ENCODE results near the gene FKBP7. TPM values are rescaled to one million over a fixed set of nuclear protein-coding genes. Genes with fewer than 3 reads are reported as not detected.

The FKBP7 gene
- total RNA-seq, 5 donors from 2014 or later (not counting 1 experiment from before 2014, with no cell fraction given): 0.44 to 2.5 (median 1.4) TPM; not detected in 1

DNA sequence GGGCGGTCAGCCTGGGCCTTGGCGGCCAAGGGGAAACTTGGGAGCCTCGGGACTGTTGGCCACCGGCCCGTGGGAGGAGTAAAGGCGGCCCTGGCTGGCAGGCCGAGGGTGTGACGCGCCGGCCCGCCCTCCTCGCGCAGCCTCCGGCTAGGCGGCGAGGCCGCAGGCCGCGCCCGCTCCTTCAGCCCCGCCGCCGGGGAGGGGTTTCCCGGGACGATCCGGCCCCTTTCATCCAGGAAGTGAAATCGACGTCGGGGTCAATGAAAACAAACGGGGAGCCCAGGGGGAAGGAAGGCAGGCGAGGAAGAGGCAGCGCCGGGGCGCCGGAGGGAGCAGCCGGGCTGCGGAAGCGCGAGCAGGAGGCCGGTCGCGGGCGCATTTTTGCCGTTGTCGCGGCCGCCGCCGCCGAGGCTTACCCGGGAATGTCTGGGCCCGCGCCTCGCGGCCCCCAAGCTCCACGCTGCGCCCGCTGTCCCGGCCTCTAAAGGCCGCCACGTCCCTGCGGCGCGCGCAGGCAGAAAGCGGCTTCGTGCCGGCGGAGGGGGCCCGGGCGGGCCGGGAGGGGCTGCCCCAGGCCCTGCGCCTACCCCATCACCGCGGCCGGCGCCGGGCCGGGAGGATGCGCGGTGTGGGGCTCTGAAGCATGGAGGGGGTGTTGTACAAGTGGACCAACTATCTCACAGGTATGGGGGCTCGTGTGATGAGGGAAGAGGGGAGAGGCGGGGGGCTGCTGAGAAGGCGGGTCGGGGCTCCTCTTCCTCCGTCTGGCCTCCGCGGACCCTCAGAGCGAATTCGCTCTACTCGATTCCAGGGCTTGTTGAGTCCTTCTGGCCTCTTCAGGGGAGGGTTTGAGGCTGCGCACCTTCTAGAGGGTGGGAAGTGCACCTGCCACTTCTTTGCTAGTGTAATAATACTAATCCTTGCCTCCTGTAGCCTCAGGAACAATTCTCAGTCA is 2.1 kb upstream of the FKBP7 start, which contains the start of gene PLEKHA3:
Gene PLEKHA3, plus strand, starts transcription at position 231 of the 955 bp plus-strand sequence. Its CDS starts 413 bp downstream, at position 644.
- ChIA-PET CTCF (interaction anchor here in 1 of 2 donors (1.2 kb wide), 1 partner anchor 82 kb away, joined by 3 read pairs; no protein-coding TSS in a partner anchor), POLR2A (no interaction called here)
- under 1% methylated on average over 78 of the region's 92 CpGs for WGBS (ENCODE audit: insufficient coverage)
- no peaks in the 10 kb centered on the region for H3K9me3 Mint-ChIP-seq
- H3K27me3 Mint-ChIP-seq: no peaks in the 10 kb centered on the region
- peak; percentile 56 to 65 (median 61) for ATAC-seq (replicated peaks in 1 of 4)
- Histone ChIP-seq H3K4me3 (ENCODE audit: control insufficient read depth in 1 of 2, extremely low read depth in 1 of 2, low read length in 1 of 2) (peak within 1 kb of the TSS; percentile 78 to 80), H3K9me3 (no peaks in the 10 kb centered on the region), H3K36me3 (ENCODE audit: control insufficient read depth in 2 of 2, extremely low read depth in 1 of 2, insufficient read depth in 1 of 2, low read length in 1 of 2) (no peaks in the 10 kb centered on the region), H3K27me3 (replicated peaks in 1 of 2; ENCODE audit: control insufficient read depth in 2 of 2, extremely low read depth in 1 of 2, insufficient read depth in 2 of 2, low read length in 1 of 2) (no peaks in the 10 kb centered on the region), H3K27ac (ENCODE audit: low read length) (peak within 1 kb of the TSS; percentile 92), H3K4me1 (ENCODE audit: control insufficient read depth in 1 of 2, extremely low read depth in 1 of 2, insufficient read depth in 2 of 2, low read length in 2 of 2) (peaks cover 24 to 43% of the 10 kb centered on the region in 2 experiments)
- peaks cover 3% of the 10 kb centered on the region for H3K36me3 Mint-ChIP-seq
- peak; percentile 35 to 84 (median 60) for DNase-seq
- H3K4me1 Mint-ChIP-seq: peaks cover 53 to 63% (median 53%) of the 10 kb centered on the region in 3 donors
- H3K4me3 Mint-ChIP-seq: peak within 1 kb of the TSS; percentile 96 to 98 (median 98)
- H3K27ac Mint-ChIP-seq: peak within 1 kb of the TSS; percentile 98 to 99

DNA sequence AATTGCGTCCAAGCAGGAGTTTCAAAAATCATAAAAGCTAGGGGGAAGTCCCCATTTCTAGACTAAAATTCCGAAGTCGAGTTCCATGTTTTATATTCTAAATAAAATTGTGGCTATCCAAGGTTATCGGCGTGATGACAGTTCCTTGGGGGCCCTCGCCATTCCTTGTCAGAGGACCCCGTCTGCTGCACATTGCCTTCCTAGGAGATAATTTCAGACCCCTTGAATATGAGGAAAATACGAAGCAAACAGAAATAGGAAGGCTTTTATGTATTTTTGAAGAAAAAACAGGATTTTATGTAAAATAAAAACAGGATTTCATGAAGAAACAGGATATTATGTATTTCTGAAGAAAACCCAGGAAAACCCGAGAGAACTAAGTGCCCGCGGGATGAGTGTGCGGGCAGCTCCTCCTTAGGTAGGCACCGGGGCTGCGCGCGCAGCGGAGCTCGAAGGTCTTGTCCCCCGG is 1.4 kb upstream of the FKBP7 start:
- DNase-seq (no peak), ATAC-seq (replicated peaks in 1 of 4) (no peak)
- peak overlapping the region; percentile 96 to 98 (median 98) for H3K4me3 Mint-ChIP-seq
- H3K27ac Mint-ChIP-seq: peak overlapping the region; percentile 98 to 99
- Histone ChIP-seq H3K9me3 (no peaks in the 10 kb centered on the region), H3K4me3 (ENCODE audit: control insufficient read depth in 1 of 2, extremely low read depth in 1 of 2, low read length in 1 of 2) (peak overlapping the region; percentile 50 to 51), H3K36me3 (ENCODE audit: control insufficient read depth in 2 of 2, extremely low read depth in 1 of 2, insufficient read depth in 1 of 2, low read length in 1 of 2) (no peaks in the 10 kb centered on the region), H3K27ac (ENCODE audit: low read length) (peak overlapping the region; percentile 92), H3K27me3 (replicated peaks in 1 of 2; ENCODE audit: control insufficient read depth in 2 of 2, extremely low read depth in 1 of 2, insufficient read depth in 2 of 2, low read length in 1 of 2) (no peaks in the 10 kb centered on the region), H3K4me1 (ENCODE audit: control insufficient read depth in 1 of 2, extremely low read depth in 1 of 2, insufficient read depth in 2 of 2, low read length in 2 of 2) (peaks cover 21 to 43% of the 10 kb centered on the region in 2 experiments)
- H3K4me1 Mint-ChIP-seq: peaks cover 49 to 59% (median 49%) of the 10 kb centered on the region in 3 donors
- CTCF ChIA-PET: interaction anchor here (1.2 to 1.3 kb wide), 2 partner anchors 65 to 82 kb away, joined by 3 read pairs; no protein-coding TSS in a partner anchor
- H3K36me3 Mint-ChIP-seq: no peaks in the 10 kb centered on the region
- H3K27me3 Mint-ChIP-seq: no peaks in the 10 kb centered on the region
- 24% methylated on average over 15 of the region's 19 CpGs for WGBS (ENCODE audit: insufficient coverage)
- POLR2A ChIA-PET: no interaction called here
- H3K9me3 Mint-ChIP-seq: no peaks in the 10 kb centered on the region

DNA sequence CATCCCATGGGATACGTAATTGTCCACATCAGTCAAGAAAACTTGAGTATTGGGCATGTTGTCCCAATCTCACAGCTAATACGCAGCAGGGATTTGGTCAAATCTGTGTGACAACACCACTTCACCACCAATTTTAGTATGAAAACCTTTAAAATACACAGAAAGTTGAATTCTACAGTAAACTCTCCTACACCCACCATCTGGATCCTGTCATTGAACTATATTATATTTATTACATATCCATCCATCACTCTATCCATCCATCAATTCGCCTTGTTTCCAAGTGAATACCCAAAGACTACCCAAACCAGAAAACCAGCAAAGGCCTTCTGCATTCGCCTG is 846 bp upstream of the FKBP7 start:
- H3K9me3 Mint-ChIP-seq: no peaks in the 10 kb centered on the region
- peaks cover 43 to 54% (median 43%) of the 10 kb centered on the region in 3 donors for H3K4me1 Mint-ChIP-seq
- Histone ChIP-seq H3K36me3 (ENCODE audit: control insufficient read depth in 2 of 2, extremely low read depth in 1 of 2, insufficient read depth in 1 of 2, low read length in 1 of 2) (no peaks in the 10 kb centered on the region), H3K27ac (ENCODE audit: low read length) (peak overlapping the region; percentile 92), H3K4me1 (ENCODE audit: control insufficient read depth in 1 of 2, extremely low read depth in 1 of 2, insufficient read depth in 2 of 2, low read length in 2 of 2) (peaks cover 21 to 43% of the 10 kb centered on the region in 2 experiments), H3K27me3 (replicated peaks in 1 of 2; ENCODE audit: control insufficient read depth in 2 of 2, extremely low read depth in 1 of 2, insufficient read depth in 2 of 2, low read length in 1 of 2) (no peaks in the 10 kb centered on the region), H3K4me3 (ENCODE audit: control insufficient read depth in 1 of 2, extremely low read depth in 1 of 2, low read length in 1 of 2) (peak overlapping the region; percentile 80 to 92), H3K9me3 (no peaks in the 10 kb centered on the region)
- H3K27ac Mint-ChIP-seq: peak overlapping the region; percentile 98 to 99
- no peaks in the 10 kb centered on the region for H3K27me3 Mint-ChIP-seq
- ATAC-seq (replicated peaks in 1 of 4) (no peak), DNase-seq (no peak)
- WGBS (ENCODE audit: insufficient coverage): 100% methylated on average over 1 of the region's 4 CpGs
- ChIA-PET POLR2A (no interaction called here), CTCF (interaction anchor here (1.2 to 1.5 kb wide), 3 partner anchors 28 to 81 kb away, joined by 3 to 7 read pairs (median 3); partner anchors contain the start of genes PJVK (in 1 of the 2) and PRKRA (in 1 of the 2))
- peak overlapping the region; percentile 96 to 98 (median 98) for H3K4me3 Mint-ChIP-seq
- H3K36me3 Mint-ChIP-seq: no peaks in the 10 kb centered on the region

DNA sequence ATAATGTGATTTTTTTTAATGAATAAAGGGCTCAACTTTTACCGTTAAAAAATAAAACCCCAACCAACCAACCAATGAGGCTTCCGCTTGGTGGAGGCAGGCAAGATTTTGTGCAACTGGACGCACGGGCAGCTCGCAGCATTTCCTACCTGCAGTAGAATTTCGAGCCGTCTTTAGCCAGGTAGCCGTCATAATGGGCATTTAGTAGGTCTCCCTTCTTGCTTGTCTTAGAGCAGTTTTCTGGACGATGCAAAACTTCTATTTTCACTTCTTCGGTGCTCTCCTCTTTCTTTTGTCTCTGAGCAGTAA is 316 bp downstream of the FKBP7 start:
- Histone ChIP-seq H3K4me1 (ENCODE audit: control insufficient read depth in 1 of 2, extremely low read depth in 1 of 2, insufficient read depth in 2 of 2, low read length in 2 of 2) (peaks cover 21 to 40% of the 10 kb centered on the region in 2 experiments), H3K27me3 (replicated peaks in 1 of 2; ENCODE audit: control insufficient read depth in 2 of 2, extremely low read depth in 1 of 2, insufficient read depth in 2 of 2, low read length in 1 of 2) (no peaks in the 10 kb centered on the region), H3K27ac (ENCODE audit: low read length) (peak overlapping the region; percentile 92), H3K9me3 (no peaks in the 10 kb centered on the region), H3K36me3 (ENCODE audit: control insufficient read depth in 2 of 2, extremely low read depth in 1 of 2, insufficient read depth in 1 of 2, low read length in 1 of 2) (no peaks in the 10 kb centered on the region), H3K4me3 (ENCODE audit: control insufficient read depth in 1 of 2, extremely low read depth in 1 of 2, low read length in 1 of 2) (peak overlapping the region; percentile 80 to 92)
- ATAC-seq (replicated peaks in 1 of 4): peak in 1 of 4 experiments; percentile 0
- Mint-ChIP-seq H3K4me3 (peak overlapping the region; percentile 96 to 98 (median 98)), H3K4me1 (peaks cover 34 to 45% (median 43%) of the 10 kb centered on the region in 3 donors), H3K36me3 (no peaks in the 10 kb centered on the region), H3K27ac (peak overlapping the region; percentile 98 to 99), H3K27me3 (no peaks in the 10 kb centered on the region), H3K9me3 (no peaks in the 10 kb centered on the region)
- WGBS (ENCODE audit: insufficient coverage): 3% methylated on average over 6 of the region's 10 CpGs
- DNase-seq: no peak
- POLR2A ChIA-PET: no interaction called here
- CTCF ChIA-PET: interaction anchor here in 1 of 2 donors (1.5 kb wide), 1 partner anchor 27 kb away, joined by 7 read pairs; the partner anchor contains the start of genes PJVK and PRKRA

DNA sequence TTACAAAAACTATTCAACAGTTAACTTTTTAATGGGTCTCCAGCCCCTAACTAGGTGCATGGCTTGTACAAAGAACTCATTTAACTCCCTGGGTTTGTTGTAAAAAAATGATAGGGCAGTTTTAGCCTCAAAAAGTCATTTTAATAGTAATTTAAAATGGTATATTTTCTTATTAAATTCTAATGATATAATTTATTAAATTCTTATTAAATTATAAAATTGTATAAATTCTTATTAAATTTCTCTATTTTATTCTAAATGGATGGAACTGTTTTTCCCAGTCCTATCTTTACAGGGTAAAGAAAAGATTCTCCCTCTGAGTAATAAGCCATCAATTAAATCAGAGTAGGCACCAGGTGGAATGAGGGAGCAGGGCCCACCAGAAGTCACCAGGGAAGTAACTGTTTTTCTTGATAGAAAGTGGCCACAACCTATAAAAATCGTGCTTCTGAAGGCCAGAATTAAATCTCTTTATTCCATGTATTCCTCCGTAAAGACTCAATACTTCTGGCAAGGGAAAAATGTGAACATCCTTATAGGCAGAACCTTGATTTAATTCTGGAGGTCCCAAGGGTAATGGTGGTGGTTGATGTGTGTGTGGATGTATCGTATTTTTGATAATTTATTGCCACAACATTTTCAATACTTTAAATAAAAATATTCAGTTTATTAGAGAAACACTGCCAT is 814 bp downstream of the FKBP7 start:
- ChIA-PET POLR2A (no interaction called here), CTCF (no interaction called here)
- Mint-ChIP-seq H3K9me3 (no peaks in the 10 kb centered on the region), H3K4me3 (peak overlapping the region; percentile 96 to 98 (median 98)), H3K27ac (no peak overlapping the region), H3K4me1 (peaks cover 29 to 40% (median 38%) of the 10 kb centered on the region in 3 donors), H3K27me3 (no peaks in the 10 kb centered on the region), H3K36me3 (no peaks in the 10 kb centered on the region)
- Histone ChIP-seq H3K36me3 (ENCODE audit: control insufficient read depth in 2 of 2, extremely low read depth in 1 of 2, insufficient read depth in 1 of 2, low read length in 1 of 2) (no peaks in the 10 kb centered on the region), H3K27me3 (replicated peaks in 1 of 2; ENCODE audit: control insufficient read depth in 2 of 2, extremely low read depth in 1 of 2, insufficient read depth in 2 of 2, low read length in 1 of 2) (no peaks in the 10 kb centered on the region), H3K9me3 (no peaks in the 10 kb centered on the region), H3K27ac (ENCODE audit: low read length) (peak overlapping the region; percentile 92), H3K4me1 (ENCODE audit: control insufficient read depth in 1 of 2, extremely low read depth in 1 of 2, insufficient read depth in 2 of 2, low read length in 2 of 2) (peaks cover 21 to 37% of the 10 kb centered on the region in 2 experiments), H3K4me3 (ENCODE audit: control insufficient read depth in 1 of 2, extremely low read depth in 1 of 2, low read length in 1 of 2) (peak overlapping the region; percentile 80 to 92)
- DNase-seq (no peak), ATAC-seq (replicated peaks in 1 of 4) (no peak)
- WGBS (ENCODE audit: insufficient coverage): no CpG with 5 or more reads among the region's 3 CpGs

DNA sequence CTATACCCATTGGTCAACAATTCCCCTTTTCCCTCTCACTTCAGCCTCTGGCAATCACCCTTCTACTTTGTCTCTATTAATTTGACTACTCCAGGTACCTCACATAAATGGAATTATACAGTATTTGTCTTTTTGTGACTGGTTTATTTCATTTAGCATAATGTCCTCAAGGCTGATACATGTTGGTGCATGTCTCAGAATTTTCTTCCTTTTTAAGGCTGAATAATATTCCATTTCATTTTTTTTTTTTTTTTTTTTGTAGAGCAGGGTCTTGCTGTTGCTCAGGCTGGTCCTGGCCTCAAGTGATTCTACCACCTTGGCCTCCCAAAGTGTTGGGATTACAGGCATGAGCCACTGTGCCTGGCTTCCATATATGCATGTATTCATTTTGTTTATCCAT is 1.9 kb downstream of the FKBP7 start:
- DNase-seq: no peak
- Mint-ChIP-seq H3K4me1 (peaks cover 18 to 29% (median 27%) of the 10 kb centered on the region in 3 donors), H3K9me3 (no peaks in the 10 kb centered on the region), H3K4me3 (no peak overlapping the region), H3K27me3 (no peaks in the 10 kb centered on the region), H3K36me3 (no peaks in the 10 kb centered on the region), H3K27ac (peak overlapping the region in 1 of 2 donors; percentile 39)
- ChIA-PET CTCF (no interaction called here), POLR2A (interaction anchor here in 1 of 2 donors (1.3 kb wide), 1 partner anchor 26 kb away, joined by 3 read pairs; the partner anchor contains the start of genes PJVK and PRKRA)
- no peak overlapping the region for H3K27ac ChIP-seq (ENCODE audit: low read length)
- H3K27me3 ChIP-seq (replicated peaks in 1 of 2; ENCODE audit: control insufficient read depth in 2 of 2, extremely low read depth in 1 of 2, insufficient read depth in 2 of 2, low read length in 1 of 2): no peaks in the 10 kb centered on the region
- H3K4me1 ChIP-seq (ENCODE audit: control insufficient read depth in 1 of 2, extremely low read depth in 1 of 2, insufficient read depth in 2 of 2, low read length in 2 of 2): peaks cover 14 to 28% of the 10 kb centered on the region in 2 experiments
- no peaks in the 10 kb centered on the region for H3K9me3 ChIP-seq
- ATAC-seq (replicated peaks in 1 of 4): no peak
- no peaks in the 10 kb centered on the region for H3K36me3 ChIP-seq (ENCODE audit: control insufficient read depth in 2 of 2, extremely low read depth in 1 of 2, insufficient read depth in 1 of 2, low read length in 1 of 2)
- no peak overlapping the region for H3K4me3 ChIP-seq (ENCODE audit: control insufficient read depth in 1 of 2, extremely low read depth in 1 of 2, low read length in 1 of 2)

All from T-cell (primary cell).